GM19351 (cell line): Measurements from ENCODE around the gene NFIL3.

ENCODE experiments used
- ATAC-seq: cut with Tn5 transposase; IDR thresholded peaks from one replicate; pipeline ENCODE4 v1.9.1; 2021; ENCODE audit warnings: mild to moderate bottlenecking, moderate library complexity; ENCODE audit not compliant: unreplicated experiment

Gene NFIL3

DNA sequence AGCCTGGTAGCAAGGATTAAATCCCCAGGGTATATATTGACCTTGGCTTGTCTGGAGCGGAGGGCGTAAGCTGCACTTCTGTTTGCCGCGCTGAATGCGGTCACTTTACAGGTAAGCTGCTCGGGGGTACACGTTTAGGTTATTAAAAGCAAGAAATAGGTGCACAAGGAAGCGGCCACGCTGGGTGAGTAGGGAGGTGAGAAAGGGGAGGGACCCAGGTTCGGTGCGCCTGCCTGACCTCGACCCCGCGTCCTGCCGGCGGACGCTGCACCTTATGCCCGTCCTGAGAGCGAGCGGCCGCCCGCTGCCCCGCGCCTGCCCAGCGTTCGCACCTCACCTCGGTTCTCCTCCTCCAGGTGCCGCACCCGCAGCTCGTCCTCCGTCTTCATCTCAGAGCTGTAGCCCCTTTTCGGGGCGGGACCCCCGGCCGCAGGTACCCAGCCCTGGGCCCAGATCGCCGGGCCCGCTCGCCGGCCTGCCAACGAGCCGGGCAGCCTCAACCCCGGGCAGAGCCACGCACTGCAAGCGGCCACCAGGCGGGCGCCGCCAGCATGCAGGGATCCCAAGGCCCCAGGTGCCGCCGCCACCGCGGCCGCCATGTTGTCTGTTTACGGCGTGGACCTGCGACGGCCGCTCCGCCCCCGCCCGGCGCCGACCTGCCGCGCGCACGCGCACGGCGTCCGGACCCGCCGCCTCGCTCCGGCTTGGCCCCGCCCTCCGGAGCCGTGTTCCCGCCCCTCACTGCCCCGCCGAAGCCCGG is 62.2 kb downstream of the NFIL3 start, which contains the start of gene AUH:
TSS of gene AUH (minus strand) at position 628 of the 760 bp plus-strand sequence. CDS start at position 599, 29 bp downstream.
- ATAC-seq, result peak; percentile 75

DNA sequence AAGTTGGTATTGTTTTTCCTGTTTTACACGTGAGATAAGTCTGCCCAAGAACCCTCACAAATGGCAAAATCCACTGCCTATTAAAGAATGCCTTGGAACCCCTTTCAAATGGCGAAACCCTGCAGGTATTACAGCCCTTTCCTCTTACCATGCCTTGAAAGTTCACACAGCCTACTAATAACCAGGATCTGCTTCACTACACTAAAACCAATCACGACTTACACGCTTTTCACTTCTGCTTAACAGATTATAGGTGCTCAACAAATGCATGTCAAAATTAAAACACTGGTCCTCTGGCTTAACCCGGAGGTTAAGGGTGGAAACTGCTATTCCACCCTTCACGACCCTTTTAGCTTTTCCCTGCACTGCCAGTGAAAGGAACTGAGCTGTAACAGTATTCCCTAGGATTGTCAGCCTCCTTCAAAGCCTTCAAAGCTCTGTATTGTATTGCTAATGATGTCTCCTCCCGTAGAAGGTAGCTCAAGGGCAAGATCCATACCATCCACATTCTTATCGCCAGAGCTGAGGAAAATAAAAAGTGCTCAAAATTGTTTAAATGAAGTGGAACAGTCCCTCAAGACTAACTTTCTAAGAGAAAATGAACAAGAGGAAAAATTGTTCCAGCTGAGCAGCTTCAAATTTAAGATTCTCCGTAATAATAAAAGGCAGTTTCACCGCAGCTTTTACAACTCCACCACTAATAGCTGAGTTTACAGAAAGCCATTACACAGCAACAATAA is 62.9 kb downstream of the NFIL3 start:
- ATAC-seq, result peak; percentile 36

DNA sequence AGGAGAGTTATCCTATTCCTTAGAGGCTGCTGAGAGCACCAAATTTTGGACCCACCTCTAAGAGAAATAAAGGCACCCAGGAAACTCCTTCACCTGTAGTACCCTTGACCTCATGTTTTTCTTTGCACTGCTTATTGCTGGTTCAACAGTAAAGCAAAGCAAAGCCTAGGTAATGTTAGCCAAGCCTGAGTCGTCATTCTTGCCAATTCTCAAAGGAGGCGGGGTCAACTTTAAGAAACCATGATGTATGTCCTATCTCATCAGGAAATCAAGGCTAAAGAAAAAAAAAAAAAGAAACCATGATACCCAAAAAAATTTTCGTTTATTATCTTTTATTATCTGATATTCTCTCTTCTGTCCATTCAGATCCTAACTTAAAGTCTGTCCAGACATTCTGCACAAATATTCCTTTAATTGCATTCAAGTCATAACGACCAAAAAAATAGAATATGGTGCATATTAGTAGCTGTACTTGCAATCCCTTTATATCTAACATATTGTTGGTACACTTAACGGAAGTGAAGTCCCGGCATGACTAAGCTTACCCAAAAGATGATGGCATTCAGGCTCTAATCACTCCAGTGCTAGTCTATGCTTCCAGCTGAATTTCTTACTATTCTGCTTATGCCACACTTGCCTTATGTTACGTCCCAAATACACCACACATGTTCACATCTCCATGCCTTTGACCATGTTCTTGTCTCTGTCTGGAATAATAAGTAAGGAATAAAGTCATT is 63.7 kb downstream of the NFIL3 start:
- no peak for ATAC-seq

DNA sequence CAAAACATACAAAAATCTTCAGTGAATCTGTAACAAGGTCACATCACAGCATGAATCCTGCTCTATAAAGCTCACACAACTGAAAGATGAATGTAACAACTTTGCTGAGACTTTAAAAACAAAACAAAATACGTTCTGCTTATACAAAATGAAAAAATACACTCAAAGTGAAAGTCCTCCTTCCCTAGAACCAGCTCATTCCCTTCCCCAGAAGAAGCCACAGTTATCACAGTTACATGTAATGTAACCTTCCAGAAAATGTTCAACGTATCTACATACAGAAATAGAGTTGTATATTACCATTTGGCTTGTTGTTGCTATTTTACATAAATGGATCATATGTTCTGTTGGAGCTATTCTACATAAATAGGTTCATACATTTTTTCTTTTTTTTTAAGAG is 64.5 kb downstream of the NFIL3 start:
- ATAC-seq, result no peak
